HG03457 (cell line): ENCODE measurements around the gene LGI2.

Experiments used
- ATAC-seq: cut with Tn5 transposase; IDR thresholded peaks from one replicate; pipeline ENCODE4 v1.9.1; 2021; ENCODE audit warnings: moderate number of reproducible peaks; ENCODE audit not compliant: unreplicated experiment

LGI2 gene

DNA sequence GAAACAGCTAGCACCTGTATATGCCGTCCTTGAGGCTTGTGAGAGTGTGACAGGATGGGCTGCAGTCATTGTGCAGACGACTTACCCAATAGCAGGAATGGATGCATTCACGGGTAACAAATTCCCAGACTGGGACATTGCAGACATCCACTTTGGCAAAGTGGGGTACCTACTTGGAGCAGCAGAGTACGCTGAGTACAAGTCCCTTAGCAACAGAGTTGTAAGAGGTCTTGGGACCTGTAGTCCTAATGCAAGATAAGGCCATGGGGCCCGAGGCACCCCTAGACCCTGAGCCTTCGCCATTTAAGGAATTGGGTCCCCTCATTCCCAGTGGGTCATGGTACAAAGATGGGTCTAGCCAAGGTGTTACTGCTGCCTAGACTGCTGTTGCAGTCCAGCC is 62.5 kb downstream of the LGI2 start:
- no peak for ATAC-seq

DNA sequence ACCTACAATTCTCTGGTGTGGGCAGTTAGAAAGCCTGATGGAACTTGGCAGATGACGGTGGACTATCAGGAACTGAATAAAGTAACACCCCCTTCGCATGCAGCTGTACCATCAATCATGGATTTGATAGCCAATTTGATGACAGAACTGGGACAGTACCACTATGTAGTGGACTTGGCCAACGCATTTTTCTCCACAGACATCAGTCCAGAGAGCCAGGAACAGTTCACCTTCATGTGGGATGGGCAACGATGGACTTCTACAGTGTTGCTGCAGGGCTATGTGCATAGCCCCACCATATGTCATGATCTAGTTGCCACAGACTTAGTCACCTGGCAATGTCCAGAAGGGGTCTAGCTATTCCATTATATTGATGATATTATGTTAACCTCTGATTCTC is 63.4 kb downstream of the LGI2 start:
- no peak for ATAC-seq

- ATAC-seq = no peak
These were observed 64.7 kb downstream of the LGI2 start for GRCh38 chr4:24966076-24966475.

DNA sequence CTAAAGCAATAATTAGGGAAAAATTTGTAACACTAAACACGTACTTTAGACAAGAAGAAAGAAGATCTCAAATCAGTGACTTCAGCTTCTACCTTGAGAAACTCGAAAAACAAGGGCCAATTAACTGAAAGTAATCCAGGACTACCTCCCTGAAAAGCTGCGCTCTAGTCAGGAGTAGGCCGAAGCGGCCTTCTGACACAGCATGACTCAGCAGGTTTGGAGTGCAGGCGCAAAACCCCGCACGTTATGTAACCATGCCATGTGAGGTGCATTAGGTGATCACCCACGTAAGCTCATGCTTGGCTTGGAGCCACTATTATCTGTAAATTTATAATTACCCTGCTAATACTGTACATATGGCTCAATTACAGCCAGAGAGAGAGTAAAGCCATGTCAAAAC is 65.1 kb downstream of the LGI2 start:
- no peak for ATAC-seq

DNA sequence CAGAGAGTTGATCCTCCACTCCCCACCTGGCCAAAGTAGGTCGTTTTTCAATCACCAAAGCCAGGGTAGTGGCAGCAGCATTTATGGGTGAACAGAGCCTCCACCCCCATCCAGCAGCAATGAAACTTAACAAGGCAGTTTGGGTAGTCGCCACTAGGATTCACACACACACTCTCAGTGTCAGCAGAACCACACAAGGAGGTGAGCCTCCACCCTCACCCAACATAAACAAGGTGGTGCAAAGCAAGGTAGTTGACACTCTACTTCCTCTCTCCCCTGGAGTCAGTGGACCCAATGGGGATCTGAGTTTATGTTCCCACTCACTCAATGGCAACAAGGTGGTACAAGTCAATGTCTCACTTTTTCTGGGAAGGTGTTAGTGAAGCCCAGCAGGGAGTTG is 67.5 kb downstream of the LGI2 start:
- no peak for ATAC-seq

GRCh38 chr4:24957886-24958285 is 72.9 kb downstream of the LGI2 start:
- no peak for ATAC-seq

DNA sequence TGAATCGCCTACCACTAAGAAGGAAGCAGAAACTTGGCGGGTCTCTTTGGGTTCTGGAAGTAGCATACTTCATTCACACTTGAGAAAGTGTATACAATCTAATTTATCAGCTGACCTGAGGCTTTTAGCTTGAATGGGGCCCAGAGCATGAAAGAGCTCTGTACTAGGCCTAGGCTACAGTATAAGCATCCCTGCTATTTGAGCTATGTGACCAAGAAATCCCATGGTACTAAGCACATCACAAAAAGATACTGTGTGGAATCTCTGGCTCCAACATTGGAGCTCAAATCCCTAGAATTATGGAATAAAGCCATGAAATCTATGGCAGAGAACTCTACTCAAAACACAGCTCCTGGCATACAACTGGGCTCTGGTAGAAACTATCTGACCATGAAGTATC is 74.0 kb downstream of the LGI2 start:
- no peak for ATAC-seq

GRCh38 chr4:24956091-24956490 is 74.7 kb downstream of the LGI2 start:
- no peak for ATAC-seq

GRCh38 chr4:24952667-24953066 is 78.1 kb downstream of the LGI2 start:
- no peak for ATAC-seq

DNA sequence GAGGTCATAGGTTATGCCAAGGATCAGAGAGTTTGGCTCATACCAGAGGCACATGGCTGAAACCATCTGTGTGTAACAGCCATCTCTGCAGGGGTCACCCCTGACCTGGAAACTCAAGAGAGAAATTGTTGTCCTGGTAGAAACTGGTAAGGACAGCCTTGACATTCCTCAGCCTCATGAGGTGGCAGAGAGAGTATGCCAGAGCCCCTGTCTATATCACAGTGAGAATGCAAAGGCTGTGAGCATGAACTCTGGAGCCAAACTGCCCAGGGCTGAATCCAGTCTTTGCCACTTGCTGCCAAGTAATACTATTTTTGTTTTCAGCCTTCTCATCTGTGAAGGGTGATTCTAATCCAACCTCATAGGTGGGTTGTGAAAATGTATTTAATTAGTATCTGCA is 80.8 kb downstream of the LGI2 start:
- no peak for ATAC-seq
